WERI-Rb-1 (cell line): ENCODE data around the gene TAF5.
"Not testable (repeated sequence)": the region's sequence is repeated elsewhere in the genome, so short reads cannot be mapped to it uniquely, and the experiment has no call there.

ENCODE experiments used
- DNase-seq: peaks from one replicate; pipeline ENCODE4 v3.0.0-alpha.2; 2020
- H3K27ac ChIP-seq: fragments of 250-450 bp; sonication (Bioruptor Pico); 2 replicates; pipeline ENCODE4 v1.5.1; 2020; ENCODE audit warnings: mild to moderate bottlenecking, moderate library complexity
- H3K27me3 ChIP-seq: fragments of 250-450 bp; sonication (Bioruptor Pico); 2 replicates; pipeline ENCODE4 v1.5.1; 2021; ENCODE audit warnings: mild to moderate bottlenecking, low read depth, moderate library complexity; ENCODE audit not compliant: insufficient read depth, severe bottlenecking
- H3K36me3 ChIP-seq: fragments of 250-450 bp; sonication (Bioruptor Pico); 2 replicates; pipeline ENCODE4 v1.5.1; 2020; ENCODE audit warnings: mild to moderate bottlenecking, moderate library complexity
- H3K4me3 ChIP-seq: 2 replicates; pipeline ENCODE4 v1.5.1; 2011; ENCODE audit warnings: low read depth, mild to moderate bottlenecking, control low read depth, low read length
- H3K9me3 ChIP-seq: fragments of 250-450 bp; sonication (Bioruptor Pico); 2 replicates; pipeline ENCODE4 v1.5.1; 2021; ENCODE audit warnings: mild to moderate bottlenecking, moderate library complexity; ENCODE audit not compliant: severe bottlenecking
- CTCF ChIP-seq: IDR thresholded peaks from 2 replicates; pipeline ENCODE4 v1.5.1; 2011; ENCODE audit warnings: low read depth, mild to moderate bottlenecking, control low read depth, inconsistent platforms, low read length

TAF5 gene

GRCh38 chr10:103416436-103417147 lies 48.8 kb downstream of the TAF5 start:
- H3K36me3 ChIP-seq, result peaks cover 93% of the 10 kb centered on the region
- H3K4me3 ChIP-seq, result no peak overlapping the region
- peak; percentile 71 for DNase-seq
- no peaks in the 10 kb centered on the region for H3K9me3 ChIP-seq
- no peak overlapping the region for H3K27ac ChIP-seq
- peak; percentile 51 for TF ChIP-seq CTCF
- no peaks in the 10 kb centered on the region for H3K27me3 ChIP-seq

GRCh38 chr10:103417148-103417469 lies 49.3 kb downstream of the TAF5 start:
- not testable (repeated sequence) for H3K27ac ChIP-seq, DNase-seq, H3K4me3 ChIP-seq, H3K9me3 ChIP-seq, H3K27me3 ChIP-seq
- H3K36me3 ChIP-seq, result peaks cover 88% of the 10 kb centered on the region

- TF ChIP-seq CTCF, result no peak
- H3K27me3 ChIP-seq, result no peaks in the 10 kb centered on the region
- no peak for DNase-seq
- H3K9me3 ChIP-seq, result no peaks in the 10 kb centered on the region
- H3K27ac ChIP-seq, result no peak overlapping the region
- H3K36me3 ChIP-seq, result peaks cover 88% of the 10 kb centered on the region
- H3K4me3 ChIP-seq, result no peak overlapping the region
Observed at GRCh38 chr10:103417601-103418000, 49.8 kb downstream of the TAF5 start.

DNA sequence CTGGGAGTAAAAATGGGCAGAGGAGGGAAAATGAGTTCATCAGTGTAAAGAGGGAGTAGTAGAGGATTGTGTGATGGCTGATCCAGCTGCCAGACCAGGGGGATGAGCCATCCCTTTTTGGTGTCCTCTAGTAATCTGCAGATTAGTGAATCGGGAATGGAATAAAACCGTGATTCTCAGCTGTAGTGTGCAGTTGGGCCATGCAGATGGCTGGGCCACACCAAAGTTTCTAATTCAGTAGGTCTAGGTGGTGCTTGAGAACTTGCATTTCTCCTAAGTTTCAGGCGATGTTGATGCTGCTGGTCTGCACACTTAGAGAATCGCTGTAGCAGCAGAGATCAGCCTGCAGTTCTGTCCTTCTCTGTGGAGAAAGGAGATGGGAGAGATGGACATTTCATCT lies 51.3 kb downstream of the TAF5 start:
- no peaks in the 10 kb centered on the region for H3K27me3 ChIP-seq
- peak; percentile 50 for DNase-seq
- H3K9me3 ChIP-seq, result no peaks in the 10 kb centered on the region
- peaks cover 88% of the 10 kb centered on the region for H3K36me3 ChIP-seq
- H3K4me3 ChIP-seq, result no peak overlapping the region
- peak overlapping the region; percentile 51 for H3K27ac ChIP-seq
- TF ChIP-seq CTCF, result no peak

DNA sequence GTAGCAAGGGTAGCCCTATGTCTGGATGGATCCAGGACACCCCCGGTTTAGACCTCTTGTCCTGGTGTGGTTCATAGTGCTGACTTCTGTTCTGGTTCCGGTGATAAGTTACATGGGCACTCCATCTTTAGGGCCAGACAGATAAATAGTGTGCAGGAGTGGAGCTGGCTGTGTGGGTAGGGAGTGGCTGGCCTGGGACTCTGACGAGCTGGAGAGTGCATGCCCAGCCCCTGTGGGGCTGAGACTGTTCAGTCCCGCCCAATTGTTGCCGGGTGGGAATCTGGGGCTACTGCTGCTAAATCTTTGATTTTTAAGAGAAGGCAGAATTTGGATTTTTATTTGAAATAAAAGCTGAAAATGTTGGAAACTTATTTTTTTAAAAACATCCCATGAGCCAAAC lies 56.0 kb downstream of the TAF5 start:
- H3K27ac ChIP-seq, result no peak overlapping the region
- no peaks in the 10 kb centered on the region for H3K9me3 ChIP-seq
- no peak overlapping the region for H3K4me3 ChIP-seq
- no peak for TF ChIP-seq CTCF
- peaks cover 80% of the 10 kb centered on the region for H3K36me3 ChIP-seq
- no peaks in the 10 kb centered on the region for H3K27me3 ChIP-seq
- DNase-seq, result no peak

GRCh38 chr10:103427866-103428265 lies 60.1 kb downstream of the TAF5 start:
- Histone ChIP-seq H3K4me3 (no peak overlapping the region), H3K27me3 (no peaks in the 10 kb centered on the region), H3K27ac (peak overlapping the region; percentile 83), H3K36me3 (peaks cover 75% of the 10 kb centered on the region), H3K9me3 (no peaks in the 10 kb centered on the region)
- peak; percentile 25 for DNase-seq
- no peak for TF ChIP-seq CTCF
